GM21381 (cell line): ENCODE measurements around the gene OXA1L.
"Not testable (repeated sequence)": the region's sequence is repeated elsewhere in the genome, so short reads cannot be mapped to it uniquely, and the experiment has no call there.

Experiments
- ATAC-seq: cut with Tn5 transposase; IDR thresholded peaks from one replicate; pipeline ENCODE4 v1.9.1; 2021; ENCODE audit warnings: mild to moderate bottlenecking, moderate library complexity; ENCODE audit not compliant: unreplicated experiment

The OXA1L gene

GRCh38 chr14:22768947-22769346 lies 2.5 kb downstream of the OXA1L start:
- ATAC-seq, result no peak

GRCh38 chr14:22769369-22769768 lies 2.9 kb downstream of the OXA1L start:
- ATAC-seq, result no peak

GRCh38 chr14:22770481-22771187 lies 4.1 kb downstream of the OXA1L start:
- no peak for ATAC-seq

GRCh38 chr14:22772725-22773124 lies 6.2 kb downstream of the OXA1L start:
- ATAC-seq, result no peak

GRCh38 chr14:22773162-22774010 lies 6.9 kb downstream of the OXA1L start:
- ATAC-seq, result no peak

GRCh38 chr14:22774011-22774706 lies 7.7 kb downstream of the OXA1L start:
- no peak for ATAC-seq

GRCh38 chr14:22776215-22776614 lies 9.7 kb downstream of the OXA1L start:
- ATAC-seq, result no peak

- ATAC-seq, result not testable (repeated sequence)
Measured at GRCh38 chr14:22776849-22777248, 10.4 kb downstream of the OXA1L start.

- ATAC-seq, result no peak
Measured at GRCh38 chr14:22778084-22778483, 11.6 kb downstream of the OXA1L start.

- ATAC-seq, result no peak
Measured at GRCh38 chr14:22780105-22780679, 13.7 kb downstream of the OXA1L start.

- no peak for ATAC-seq
Measured at GRCh38 chr14:22780941-22781300, 14.4 kb downstream of the OXA1L start.

- no peak for ATAC-seq
Measured at GRCh38 chr14:22781301-22781991, 15.0 kb downstream of the OXA1L start.

GRCh38 chr14:22786685-22787084 lies 20.2 kb downstream of the OXA1L start:
- no peak for ATAC-seq

- ATAC-seq, result no peak
Measured at GRCh38 chr14:22791301-22791700, 24.8 kb downstream of the OXA1L start.

GRCh38 chr14:22792158-22792557 lies 25.7 kb downstream of the OXA1L start:
- no peak for ATAC-seq

GRCh38 chr14:22793550-22793949 lies 27.1 kb downstream of the OXA1L start:
- ATAC-seq, result not testable (repeated sequence)

- ATAC-seq, result no peak
Measured at GRCh38 chr14:22793976-22794375, 27.5 kb downstream of the OXA1L start.

- no peak for ATAC-seq
Measured at GRCh38 chr14:22794551-22794951, 28.1 kb downstream of the OXA1L start.

GRCh38 chr14:22796087-22796707 lies 29.7 kb downstream of the OXA1L start:
- no peak for ATAC-seq
